GM21360 (cell line): ENCODE measurements around the gene AOX1.
A peak's percentile ranks its signal among the peaks of the same experiment; 100 is the strongest.
"Not testable (repeated sequence)": the region's sequence is repeated elsewhere in the genome, so short reads cannot be mapped to it uniquely, and the experiment has no call there.

ENCODE experiments used
- ATAC-seq: cut with Tn5 transposase; IDR thresholded peaks from one replicate; pipeline ENCODE4 v1.9.1; 2021; ENCODE audit warnings: mild to moderate bottlenecking, moderate library complexity; ENCODE audit not compliant: unreplicated experiment

Gene AOX1

DNA sequence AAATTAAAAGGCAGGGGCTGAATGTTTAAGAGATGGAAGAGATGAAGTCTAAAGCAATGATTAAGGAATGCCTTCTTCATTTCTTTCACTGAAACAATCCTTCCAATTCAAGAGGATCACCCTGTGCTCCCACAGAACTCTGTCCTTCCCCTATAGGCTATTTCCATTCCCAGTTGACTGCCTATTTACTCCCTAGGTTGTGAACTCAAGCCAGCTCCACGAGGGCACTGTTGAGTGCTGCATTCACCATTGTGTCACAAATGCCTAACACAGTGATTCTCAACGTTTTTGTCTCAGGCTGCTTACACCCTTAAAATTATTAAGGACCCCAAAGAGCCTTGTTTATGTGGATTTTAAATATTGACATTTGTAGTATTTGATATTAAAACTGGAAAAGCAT lies 112.4 kb downstream of the AOX1 start:
- no peak for ATAC-seq

DNA sequence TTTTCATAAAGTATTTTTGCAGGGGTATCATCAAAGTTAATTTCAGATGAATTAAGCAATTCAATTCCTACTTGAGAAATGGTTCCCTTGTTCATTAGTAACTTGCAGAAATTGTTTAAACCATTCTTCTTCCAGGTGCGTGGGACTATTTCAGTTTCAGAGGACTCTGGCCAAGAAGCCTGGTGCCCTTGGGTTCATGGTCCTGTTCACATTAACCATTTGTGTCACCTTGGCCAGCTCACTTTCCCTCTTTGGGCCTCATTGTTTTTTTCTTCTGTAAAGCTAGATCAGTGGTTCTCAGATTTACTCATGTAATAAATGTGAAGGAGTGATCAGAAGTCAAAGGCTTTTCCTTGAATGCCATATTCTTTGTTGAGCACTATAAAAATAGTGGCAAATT lies 113.5 kb downstream of the AOX1 start:
- no peak for ATAC-seq

DNA sequence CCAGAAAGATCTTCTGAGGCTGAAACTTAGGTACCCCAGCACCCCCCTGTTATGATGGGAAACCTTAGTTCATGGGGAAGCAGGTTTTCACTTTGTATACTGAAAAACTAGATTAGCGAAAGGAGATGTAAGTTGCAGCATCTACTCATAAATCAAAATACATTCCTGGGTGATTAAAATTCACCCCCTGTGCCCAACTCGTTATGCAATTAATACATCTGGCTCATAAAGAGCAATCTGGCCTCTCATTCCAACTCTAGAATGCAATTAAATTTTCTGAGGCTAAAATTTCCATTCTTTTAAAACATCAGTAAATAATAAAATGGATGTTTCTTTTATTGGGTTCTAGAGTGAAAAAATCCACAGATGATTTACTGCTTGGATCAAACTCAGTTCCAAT lies 115.0 kb downstream of the AOX1 start:
- ATAC-seq = no peak

DNA sequence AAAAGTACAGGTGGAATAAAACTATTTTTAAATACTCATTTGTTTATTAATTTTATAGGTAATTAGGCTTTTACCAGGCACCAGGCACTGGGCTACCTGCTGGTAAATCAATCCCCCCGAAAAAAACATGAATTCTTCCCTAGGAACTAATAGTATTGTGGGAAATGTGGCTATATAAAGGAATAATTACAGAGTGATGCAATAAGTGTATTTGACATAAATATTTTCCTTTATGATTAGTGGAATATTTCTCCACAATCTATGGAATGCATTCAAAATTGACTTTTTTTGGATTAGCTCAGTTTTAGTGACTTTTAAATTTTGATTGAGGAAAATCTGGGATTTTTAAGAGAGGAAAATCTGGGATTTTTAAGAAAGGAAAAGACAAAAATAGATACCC lies 116.2 kb downstream of the AOX1 start:
- ATAC-seq = no peak

DNA sequence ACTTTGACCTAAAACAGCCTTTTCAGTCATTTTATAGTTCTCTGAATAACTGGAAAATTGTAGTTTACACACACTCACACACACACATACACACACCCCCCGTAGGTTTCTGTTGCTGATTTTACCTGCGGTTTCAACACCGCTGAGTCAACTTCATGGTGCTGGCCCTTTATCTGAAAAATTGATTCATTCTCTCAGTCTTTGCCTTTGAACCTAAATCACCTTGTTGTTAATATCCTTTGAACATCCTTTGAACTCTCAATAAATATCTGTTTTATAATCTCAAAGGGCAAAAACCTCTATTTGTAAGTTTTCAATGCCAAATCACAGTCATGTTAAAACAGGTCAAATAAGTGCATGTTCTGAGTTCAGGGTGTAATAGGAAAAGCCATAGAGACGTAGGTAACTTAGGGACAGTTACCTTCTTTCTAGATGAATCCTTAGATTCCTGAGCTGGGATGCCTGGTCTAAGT lies 116.9 kb downstream of the AOX1 start:
- ATAC-seq = no peak

DNA sequence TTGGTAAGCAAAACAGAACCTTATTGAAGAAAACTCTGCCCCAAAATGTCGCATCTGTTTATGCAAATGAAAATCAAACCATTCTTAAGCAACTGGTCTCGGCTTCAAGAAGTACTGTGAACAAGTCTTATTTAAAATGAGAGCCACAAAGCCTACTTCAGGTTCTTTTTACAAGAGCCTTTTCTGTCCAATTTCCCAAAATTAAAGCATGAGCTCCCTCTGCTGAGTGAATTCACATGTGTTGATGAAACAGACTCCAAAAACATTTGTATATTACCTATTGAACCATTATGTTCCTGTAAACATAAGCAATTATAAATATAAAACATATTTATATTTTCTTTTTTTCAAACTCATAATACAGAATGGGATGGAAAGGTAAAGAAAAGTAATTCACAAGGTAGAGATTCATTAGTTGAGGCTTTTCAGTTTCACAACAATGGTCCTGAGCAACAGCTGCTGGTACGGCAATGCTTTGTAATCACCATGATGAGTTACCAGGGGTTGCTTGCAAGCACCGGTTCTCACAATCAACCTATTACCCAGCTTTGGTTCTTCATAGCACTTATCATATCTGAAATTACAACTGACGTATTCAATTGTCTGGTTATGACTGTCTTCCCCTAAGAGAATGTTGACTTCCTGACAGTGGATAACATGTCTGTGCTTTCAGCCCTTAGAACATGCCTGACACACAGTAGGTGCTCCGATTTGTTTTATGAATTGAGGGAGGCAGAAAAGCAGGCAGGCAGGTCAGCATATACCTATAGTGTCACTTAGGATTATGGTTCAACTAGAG lies 117.5 kb downstream of the AOX1 start:
- no peak for ATAC-seq

DNA sequence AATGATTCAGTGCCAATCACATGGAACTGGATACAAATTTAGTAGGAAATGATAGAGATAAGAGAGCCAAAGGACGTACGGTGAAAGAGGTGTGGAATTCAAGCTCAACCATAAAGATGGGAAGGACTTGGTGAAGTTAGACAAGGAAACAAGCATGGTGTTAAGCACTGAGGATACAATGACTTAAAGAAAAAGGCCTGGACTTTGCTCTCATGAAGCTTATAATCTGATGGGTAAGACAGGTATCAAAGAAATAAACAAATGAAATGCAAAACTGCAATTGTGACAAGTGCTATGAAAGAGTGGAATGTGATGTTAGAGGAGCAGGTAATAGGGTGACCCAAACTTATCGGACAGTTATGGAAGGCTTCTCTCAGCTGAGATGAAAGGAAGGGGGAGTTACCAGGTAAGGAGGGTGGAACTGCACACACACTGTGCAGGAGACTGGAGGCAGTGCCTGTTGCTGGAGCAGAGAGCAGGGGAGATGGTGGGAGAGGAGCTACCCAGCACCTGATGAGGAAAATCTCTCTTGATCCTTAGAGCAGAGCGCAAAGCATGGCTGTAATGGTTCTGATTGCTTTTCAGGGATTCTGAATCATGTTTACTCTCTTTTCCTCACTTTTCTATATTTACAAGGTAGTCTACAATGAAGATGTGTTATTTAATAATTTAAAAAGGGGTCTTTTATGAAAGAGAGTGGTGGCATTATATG lies 118.3 kb downstream of the AOX1 start:
- ATAC-seq = no peak

DNA sequence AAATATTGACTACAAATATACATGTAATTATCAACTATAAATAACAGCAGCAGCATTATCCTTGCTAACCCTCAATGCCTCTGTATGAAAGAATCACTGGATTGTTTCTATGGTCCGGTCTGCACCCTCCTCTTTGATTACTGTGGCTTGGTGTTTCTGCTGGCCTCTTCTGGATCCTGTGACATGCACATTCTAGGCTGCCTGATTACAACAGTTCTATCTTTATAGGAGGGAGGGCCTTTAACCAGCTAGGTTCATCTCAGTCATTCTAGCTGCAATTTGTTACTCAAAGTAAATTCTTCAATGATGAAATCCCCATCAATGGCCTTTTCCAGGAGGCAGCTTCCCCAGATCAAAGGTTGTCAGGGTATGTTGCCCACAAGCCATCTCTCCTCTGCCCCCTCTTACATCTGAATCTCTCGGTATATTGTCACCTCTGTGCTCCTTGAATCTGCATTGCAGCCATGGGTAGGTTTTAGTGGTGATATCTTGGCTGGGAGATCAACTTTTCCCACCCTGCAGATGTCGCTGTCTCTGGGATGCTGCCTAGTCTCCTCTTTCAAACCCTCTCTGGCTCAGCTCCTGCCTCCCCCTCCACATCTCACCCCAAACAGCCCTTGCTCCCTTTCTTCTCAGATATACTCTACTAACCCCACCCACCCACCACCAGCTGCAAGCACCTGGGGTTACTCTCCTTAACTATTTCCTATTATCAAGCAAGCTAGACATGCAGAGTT lies 119.7 kb downstream of the AOX1 start:
- no peak for ATAC-seq

DNA sequence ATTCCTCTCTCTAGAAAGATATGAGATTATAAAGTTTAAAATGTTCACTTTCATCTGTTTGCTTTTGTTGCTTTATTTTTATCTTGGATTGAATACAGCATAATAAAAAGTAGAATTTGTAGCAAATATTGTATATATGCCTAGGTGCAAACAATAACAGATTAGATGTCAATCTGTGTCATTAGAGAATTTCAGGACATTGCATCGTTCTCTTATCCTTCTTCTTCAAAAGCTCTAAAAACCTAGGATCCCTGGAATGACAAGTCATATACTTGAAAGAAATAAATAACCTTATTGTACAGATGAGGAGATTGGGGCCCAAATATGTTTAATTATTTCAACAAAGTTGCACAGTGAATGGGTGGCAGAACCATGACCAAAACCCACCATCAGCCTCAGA lies 123.1 kb downstream of the AOX1 start:
- ATAC-seq = no peak

DNA sequence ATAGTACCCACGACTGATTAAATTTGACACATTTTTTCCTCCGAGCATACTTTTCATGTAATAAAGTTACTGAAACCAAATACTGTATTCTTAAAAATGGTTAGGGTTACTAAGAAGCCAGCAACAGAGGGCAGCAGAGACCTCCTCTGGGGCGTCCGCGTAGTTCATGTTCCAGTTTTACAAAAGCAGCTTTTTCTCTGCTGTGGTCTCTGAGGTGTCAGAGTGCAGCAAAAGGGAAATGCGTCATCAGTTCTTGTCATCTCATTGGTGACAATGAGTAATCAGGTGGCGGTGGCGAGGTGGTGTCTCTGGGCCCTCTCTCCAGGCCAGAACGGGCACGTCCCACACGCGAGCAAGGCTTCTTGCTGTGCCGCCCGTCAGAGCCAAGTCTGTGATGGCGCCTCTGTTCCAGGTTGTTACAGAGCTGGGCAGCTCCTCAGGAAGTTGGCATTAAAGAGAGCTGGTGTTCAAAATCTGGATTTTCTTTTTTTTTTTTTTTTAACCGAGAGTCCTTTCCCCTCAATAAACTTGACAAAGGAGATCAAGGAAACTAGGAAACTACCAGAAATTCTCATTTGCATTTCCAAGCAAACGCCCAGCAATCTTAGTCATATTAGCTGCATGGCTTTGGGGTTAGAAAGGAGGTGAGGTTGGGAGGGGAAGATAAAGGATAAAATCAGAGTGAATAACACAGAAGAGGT lies 127.3 kb downstream of the AOX1 start:
- ATAC-seq = peak; percentile 99

DNA sequence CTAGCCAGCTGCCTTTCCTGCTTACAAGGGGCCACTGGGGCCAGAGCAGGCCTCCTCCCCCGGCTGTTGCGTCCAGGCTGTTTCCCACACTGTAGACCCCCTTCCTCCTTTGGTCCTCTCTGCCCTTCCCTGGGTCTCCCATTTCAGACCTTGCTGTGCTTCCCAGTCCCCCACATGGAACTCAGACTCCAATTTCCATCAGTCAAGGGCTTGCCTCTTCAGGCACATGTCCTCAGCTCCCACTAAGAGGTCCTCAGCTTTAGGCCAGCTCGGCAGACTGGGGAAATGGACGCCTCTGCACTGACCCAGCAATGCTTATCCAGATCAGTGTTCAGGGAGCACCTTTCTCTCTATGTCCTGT lies 127.9 kb downstream of the AOX1 start:
- ATAC-seq = no peak

DNA sequence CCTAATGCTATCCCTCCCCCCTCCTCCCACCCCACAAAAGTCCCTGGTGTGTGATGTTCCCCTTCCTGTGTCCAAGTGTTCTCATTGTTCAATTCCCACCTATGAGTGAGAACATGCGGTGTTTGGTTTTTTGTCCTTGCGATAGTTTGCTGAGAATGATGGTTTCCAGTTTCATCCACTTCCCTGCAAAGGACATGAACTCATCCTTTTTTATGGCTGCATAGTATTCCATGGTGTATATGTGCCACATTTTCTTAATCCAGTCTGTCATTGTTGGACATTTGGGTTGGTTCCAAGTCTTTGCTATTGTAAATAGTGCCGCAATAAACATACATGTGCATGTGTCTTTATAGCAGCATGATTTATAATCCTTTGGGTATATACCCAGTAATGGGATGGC lies 129.2 kb downstream of the AOX1 start:
- ATAC-seq = not testable (repeated sequence)

DNA sequence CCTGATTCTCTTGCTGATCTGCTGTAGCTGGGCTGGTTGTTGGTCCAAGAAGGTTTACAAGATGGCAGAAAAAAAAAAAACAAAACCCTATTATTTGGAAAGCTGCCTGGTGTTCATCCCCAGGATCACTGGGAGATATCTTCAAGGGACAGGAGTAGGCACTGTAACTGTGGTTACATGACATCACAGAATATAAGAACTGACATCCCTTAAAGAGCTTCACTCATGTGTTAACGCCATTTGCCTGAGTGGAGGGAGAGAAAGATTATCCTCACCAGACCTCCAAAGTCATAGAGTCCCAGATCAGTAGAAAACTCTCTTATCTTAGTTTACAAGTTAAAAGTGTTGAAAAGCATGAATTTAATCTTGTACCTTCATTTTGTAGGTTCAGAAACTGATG lies 130.6 kb downstream of the AOX1 start:
- no peak for ATAC-seq
